ENCODE data around the gene GRIN3B.

The GRIN3B gene

GRCh38 chr19:991932-992669 lies 8.1 kb upstream of the GRIN3B start:
- no peak for DNase-seq (ENCODE audit: low spot score)

GRCh38 chr19:992670-993055 lies 7.6 kb upstream of the GRIN3B start:
- no peak for DNase-seq (ENCODE audit: low spot score)

- no peak for DNase-seq (ENCODE audit: low spot score)
These were observed 6.8 kb upstream of the GRIN3B start for GRCh38 chr19:993361-993830.

GRCh38 chr19:993831-994393 lies 6.3 kb upstream of the GRIN3B start:
- DNase-seq (ENCODE audit: low spot score) = no peak

- no peak for DNase-seq (ENCODE audit: low spot score)
These were observed 5.7 kb upstream of the GRIN3B start for GRCh38 chr19:994516-994915.

- DNase-seq (ENCODE audit: low spot score) = no peak
These were observed 5.0 kb upstream of the GRIN3B start for GRCh38 chr19:995051-995827.

- peak; percentile 71 for DNase-seq (ENCODE audit: low spot score)
These were observed 4.0 kb upstream of the GRIN3B start for GRCh38 chr19:996051-996838.

GRCh38 chr19:998064-998463 lies 2.2 kb upstream of the GRIN3B start:
- DNase-seq (ENCODE audit: low spot score) = no peak

GRCh38 chr19:999379-999719 lies 870 bp upstream of the GRIN3B start:
- no peak for DNase-seq (ENCODE audit: low spot score)

GRCh38 chr19:1000591-1001537 lies 645 bp downstream of the GRIN3B start:
- DNase-seq (ENCODE audit: low spot score) = no peak

GRCh38 chr19:1001538-1002166 lies 1.4 kb downstream of the GRIN3B start:
- DNase-seq (ENCODE audit: low spot score) = peak; percentile 71

GRCh38 chr19:1002600-1002999 lies 2.4 kb downstream of the GRIN3B start:
- DNase-seq (ENCODE audit: low spot score) = no peak

- no peak for DNase-seq (ENCODE audit: low spot score)
These were observed 3.1 kb downstream of the GRIN3B start for GRCh38 chr19:1003283-1003682.

- DNase-seq (ENCODE audit: low spot score) = no peak
These were observed 4.1 kb downstream of the GRIN3B start for GRCh38 chr19:1004204-1004802.

GRCh38 chr19:1004803-1005664 lies 4.8 kb downstream of the GRIN3B start:
- DNase-seq (ENCODE audit: low spot score) = no peak

GRCh38 chr19:1006711-1007398 lies 6.6 kb downstream of the GRIN3B start:
- no peak for DNase-seq (ENCODE audit: low spot score)

- DNase-seq (ENCODE audit: low spot score) = no peak
These were observed 7.4 kb downstream of the GRIN3B start for GRCh38 chr19:1007399-1008251.
